HFF-Myc (cell line): Measurements from ENCODE around the gene SCP2.

ENCODE experiments used
- DNase-seq: peaks from one replicate; pipeline ENCODE4 v3.0.0-alpha.2; 2011; ENCODE audit warnings: low read depth; ENCODE audit errors: extremely low read depth
- H3K4me3 ChIP-seq: replicated peaks from 2 replicates; pipeline ENCODE4 v1.5.1; 2011; ENCODE audit warnings: low read depth, mild to moderate bottlenecking, control low read depth, low read length
- CTCF ChIP-seq: IDR thresholded peaks from 2 replicates; pipeline ENCODE4 v1.5.1; 2012; ENCODE audit warnings: mild to moderate bottlenecking, low read depth, low read length, control low read depth; ENCODE audit errors: missing control alignments

The SCP2 gene

GRCh38 chr1:53070621-53071020, 143.5 kb downstream of the SCP2 start:
- DNase-seq, result no peak
- TF ChIP-seq CTCF, result no peak
- no peak overlapping the region for H3K4me3 ChIP-seq

GRCh38 chr1:53071167-53071865, 144.2 kb downstream of the SCP2 start:
- TF ChIP-seq CTCF, result no peak
- no peak for DNase-seq
- H3K4me3 ChIP-seq, result no peak overlapping the region

- no peak for TF ChIP-seq CTCF
- H3K4me3 ChIP-seq, result no peak overlapping the region
- no peak for DNase-seq
Observed at GRCh38 chr1:53071915-53072314, 144.8 kb downstream of the SCP2 start.

GRCh38 chr1:53073287-53073686, 146.2 kb downstream of the SCP2 start:
- H3K4me3 ChIP-seq, result no peak overlapping the region
- DNase-seq, result no peak
- TF ChIP-seq CTCF, result no peak

GRCh38 chr1:53073868-53074311, 146.8 kb downstream of the SCP2 start:
- DNase-seq, result no peak
- TF ChIP-seq CTCF, result no peak
- H3K4me3 ChIP-seq, result no peak overlapping the region

- TF ChIP-seq CTCF, result no peak
- H3K4me3 ChIP-seq, result no peak overlapping the region
- DNase-seq, result no peak
Observed at GRCh38 chr1:53074313-53075154, 147.5 kb downstream of the SCP2 start.
